Raji (cell line): ENCODE measurements around the gene MRFAP1L1.

ENCODE experiments used
- POLR2A ChIP-seq: IDR thresholded peaks from 2 replicates; pipeline ENCODE4 v1.6.1; 2011; ENCODE audit warnings: low read depth, low read length, control low read depth; ENCODE audit not compliant: insufficient read depth

MRFAP1L1 gene

DNA sequence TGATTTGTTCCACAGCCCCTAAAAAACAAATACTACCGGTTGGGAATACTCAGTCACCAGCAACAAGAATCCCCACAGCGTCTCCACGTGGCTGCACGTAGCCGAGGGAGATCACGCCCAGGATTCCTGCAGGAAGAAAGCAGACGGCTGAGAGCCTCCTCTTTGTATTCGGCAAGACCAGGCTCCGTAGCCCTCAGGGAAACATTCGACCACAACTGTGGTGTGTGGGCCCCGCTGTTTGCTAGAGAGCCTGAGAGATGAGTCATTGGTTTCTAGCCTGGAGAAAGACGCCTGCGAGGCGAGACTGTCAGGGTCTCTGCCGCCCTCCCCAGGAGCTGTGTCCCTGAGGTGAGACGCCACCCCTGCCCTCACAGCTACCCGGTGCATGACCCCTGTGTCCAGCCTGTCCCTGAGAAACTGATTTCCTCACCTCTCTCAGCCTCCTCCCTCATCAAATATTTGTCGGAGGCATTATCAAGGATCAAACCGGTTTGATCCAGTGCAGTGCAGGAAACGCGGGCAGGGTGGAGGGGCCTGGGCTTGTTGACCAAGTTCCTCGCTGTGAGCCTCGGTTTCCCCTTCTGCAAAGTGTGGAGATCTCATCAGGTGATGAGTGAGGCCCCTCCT is 20.7 kb downstream of the MRFAP1L1 start:
- no peak for TF ChIP-seq POLR2A

DNA sequence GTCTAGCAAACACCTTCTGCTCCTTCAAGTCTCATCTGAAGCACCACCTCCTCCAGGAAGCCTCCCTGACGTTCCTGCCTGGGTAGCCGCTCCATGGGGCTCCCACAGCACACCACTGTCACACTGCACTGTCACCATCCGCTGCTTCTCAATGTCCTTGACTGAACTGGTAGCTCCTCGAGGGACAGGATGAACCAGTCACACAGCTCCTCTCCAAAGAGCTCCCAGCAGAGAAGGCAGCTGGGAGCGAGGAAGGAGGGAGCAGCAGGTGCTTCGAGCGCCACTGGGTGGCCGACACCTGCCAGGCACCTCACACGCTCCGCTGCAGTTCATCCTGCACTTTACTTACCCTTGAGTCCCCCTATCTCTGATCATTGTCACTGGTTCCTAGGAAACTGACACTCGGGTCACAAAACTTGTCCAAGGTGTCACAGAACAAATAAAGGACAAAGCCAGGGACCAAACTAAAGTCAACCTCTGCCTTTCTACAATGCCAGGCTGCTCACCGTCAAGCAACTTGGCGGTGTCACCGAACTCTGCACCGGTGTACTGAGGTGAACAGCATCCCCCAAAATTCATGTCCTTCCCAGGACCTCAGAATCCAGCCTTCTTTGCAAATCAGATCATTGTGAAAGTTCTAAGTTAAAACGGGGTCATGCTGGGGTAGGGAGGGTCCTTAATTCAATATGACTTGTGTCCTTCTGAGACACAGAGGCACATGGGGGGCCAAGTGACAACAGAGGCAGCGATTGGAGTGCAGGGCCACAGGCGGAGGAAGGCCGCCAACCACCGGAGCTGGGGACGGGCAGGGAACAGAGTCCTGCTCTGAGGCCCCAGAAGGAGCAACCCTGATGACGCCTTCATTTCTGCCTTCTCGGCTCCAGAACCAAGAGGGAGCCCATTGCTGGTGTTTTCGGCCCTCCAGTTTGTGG is 21.5 kb downstream of the MRFAP1L1 start:
- TF ChIP-seq POLR2A, result no peak

- no peak for TF ChIP-seq POLR2A
Measured at GRCh38 chr4:6686104-6686787, 23.4 kb downstream of the MRFAP1L1 start.

DNA sequence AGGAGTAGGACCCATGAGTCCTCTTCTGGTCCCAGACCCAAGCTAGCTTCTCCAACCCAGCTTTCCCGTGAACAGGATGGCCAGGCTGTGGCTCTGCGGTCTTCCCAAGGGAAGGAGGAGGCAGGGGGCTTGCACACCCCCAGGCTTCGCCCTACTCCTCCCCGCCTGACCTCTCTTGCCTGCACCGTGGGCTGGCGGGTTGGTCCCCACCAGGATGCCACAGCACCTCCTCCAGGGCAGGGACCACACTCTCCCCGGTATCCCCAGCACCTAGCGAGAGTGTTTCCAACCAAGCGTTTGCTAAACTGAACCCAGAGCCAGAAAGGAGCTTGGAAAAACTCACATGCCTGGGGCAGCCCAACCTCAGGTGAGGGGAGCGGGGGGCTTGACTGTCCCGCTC is 25.0 kb downstream of the MRFAP1L1 start:
- TF ChIP-seq POLR2A, result no peak

- no peak for TF ChIP-seq POLR2A
Measured at GRCh38 chr4:6682862-6683590, 26.6 kb downstream of the MRFAP1L1 start.

- no peak for TF ChIP-seq POLR2A
Measured at GRCh38 chr4:6681191-6681590, 28.5 kb downstream of the MRFAP1L1 start.

GRCh38 chr4:6680372-6681034 is 29.2 kb downstream of the MRFAP1L1 start:
- no peak for TF ChIP-seq POLR2A

- no peak for TF ChIP-seq POLR2A
Measured at GRCh38 chr4:6676722-6677558, 32.7 kb downstream of the MRFAP1L1 start.

DNA sequence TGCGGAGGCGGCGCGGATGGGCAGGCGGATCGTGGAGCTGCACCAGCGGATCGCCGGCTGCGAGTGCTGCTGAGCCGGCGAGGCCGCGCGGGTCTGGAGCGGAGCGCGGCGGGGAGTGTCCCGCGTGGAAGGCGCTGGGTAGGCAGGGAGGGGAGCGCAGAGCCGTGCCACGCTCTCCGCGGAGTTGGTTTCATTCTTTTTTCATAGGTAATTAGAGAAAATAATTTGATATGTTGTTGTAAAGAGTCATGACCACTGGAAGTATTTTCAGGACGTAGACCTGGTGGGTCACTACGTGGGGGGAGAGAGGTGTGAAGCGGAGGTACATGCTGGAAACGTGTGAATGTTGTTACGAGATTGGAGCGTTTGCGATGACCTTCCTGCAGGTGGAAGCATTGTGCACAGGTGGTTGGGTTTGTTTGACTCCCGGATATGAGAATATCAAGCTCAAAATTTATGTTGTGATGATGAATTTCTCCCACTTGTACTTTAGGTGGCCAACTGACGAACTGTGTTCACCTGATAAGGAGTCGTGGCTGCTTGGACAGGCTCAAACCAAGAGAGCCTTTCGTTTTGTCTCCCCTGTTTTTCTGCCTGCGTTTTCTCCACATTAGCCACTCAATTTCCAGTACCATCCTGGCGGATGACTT is 35.0 kb downstream of the MRFAP1L1 start:
- TF ChIP-seq POLR2A, result peak; percentile 42; the same call in 1 of the 2 replicates

DNA sequence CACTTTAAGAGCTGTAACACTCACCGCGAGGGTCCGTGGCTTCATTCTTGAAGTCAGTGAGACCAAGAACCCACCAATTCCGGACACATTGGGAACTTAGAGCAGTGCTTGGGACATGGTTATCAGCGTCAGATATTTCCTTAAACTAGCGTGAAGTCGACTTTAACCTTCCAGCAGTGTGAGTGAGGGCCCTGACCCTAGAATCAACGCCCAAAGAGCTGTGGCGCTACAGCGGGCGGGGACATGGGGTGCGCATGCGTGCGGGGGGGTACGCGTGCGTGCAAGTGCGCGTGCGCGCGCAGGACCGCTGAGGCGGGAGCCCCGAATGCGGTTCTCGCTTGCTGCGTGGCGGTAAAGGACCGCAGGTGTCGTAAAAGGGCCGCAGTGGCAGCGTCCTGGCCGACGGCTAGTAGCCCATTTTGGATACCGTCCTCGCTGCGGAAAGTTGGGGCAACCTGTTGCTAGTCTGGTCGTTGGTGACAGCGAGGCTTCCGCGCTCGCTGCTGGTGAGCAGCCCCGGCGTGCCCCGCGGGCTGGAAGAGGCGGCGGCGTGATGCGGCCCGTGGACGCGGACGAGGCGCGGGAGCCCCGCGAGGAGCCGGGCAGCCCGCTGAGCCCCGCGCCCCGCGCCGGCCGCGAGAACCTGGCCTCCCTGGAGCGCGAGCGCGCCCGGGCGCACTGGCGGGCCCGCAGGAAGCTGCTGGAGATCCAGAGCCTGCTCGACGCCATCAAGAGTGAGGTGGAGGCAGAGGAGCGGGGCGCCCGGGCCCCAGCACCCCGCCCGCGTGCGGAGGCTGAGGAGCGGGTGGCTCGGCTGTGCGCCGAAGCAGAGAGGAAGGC is 35.8 kb downstream of the MRFAP1L1 start:
- TF ChIP-seq POLR2A, result peak; percentile 84

DNA sequence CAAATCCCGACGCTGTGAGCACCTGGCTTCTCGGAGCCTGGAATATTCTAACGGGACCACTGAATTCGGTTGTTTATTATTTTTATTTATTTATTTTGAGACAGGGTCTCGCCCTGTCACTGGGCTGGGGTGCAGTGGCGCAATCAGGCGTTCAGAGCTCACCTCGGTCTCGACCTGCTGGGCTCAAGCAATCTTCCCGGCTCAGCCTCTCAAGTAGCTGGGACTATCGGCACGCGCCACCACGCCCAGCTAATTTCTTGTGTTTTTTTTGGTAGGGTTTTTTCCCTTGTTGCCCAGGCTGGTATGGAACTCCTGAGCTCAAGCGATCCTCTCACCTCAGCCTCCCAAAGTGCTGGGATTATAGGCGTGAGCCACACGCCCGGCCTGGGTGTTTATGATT is 37.5 kb downstream of the MRFAP1L1 start:
- TF ChIP-seq POLR2A, result no peak

DNA sequence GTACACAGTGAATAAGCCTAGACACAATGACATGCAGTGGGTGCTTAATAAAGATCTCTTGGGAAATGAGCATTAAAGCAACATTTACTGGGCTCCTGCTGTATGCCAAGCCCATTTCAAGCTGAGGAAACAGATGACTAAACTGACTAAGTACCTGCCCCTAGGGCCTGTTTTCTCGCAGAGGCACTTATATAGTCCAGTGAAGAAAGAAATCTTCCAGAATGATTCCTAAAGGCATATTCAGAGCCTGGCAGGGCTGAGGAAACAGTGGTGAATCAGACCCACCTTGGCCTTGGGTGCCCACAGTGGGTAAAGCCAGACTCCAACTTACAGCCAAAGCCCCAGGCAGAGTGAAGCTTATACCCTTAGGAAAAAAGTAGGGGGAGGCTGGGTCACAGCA is 38.0 kb downstream of the MRFAP1L1 start:
- no peak for TF ChIP-seq POLR2A

- TF ChIP-seq POLR2A, result no peak
Measured at GRCh38 chr4:6668391-6668790, 41.3 kb downstream of the MRFAP1L1 start.

GRCh38 chr4:6665320-6665654 is 44.4 kb downstream of the MRFAP1L1 start:
- no peak for TF ChIP-seq POLR2A
